Keratinocyte (primary cell): ENCODE data around the gene GRIN2D. TPM values are rescaled to one million over a fixed set of nuclear protein-coding genes. Genes with fewer than 3 reads are reported as not detected.

Experiments
- DNase-seq: peaks from one replicate; pipeline ENCODE4 v3.0.0-alpha.2; 2011; ENCODE audit warnings: low read depth, missing footprints, low spot score
- FAIRE-seq: peaks from 2 replicates; lab custom pipeline; 2011; peaks lifted over from hg19 to GRCh38; lab: Jason Lieb, UNC
- H2AFZ ChIP-seq: 2 replicates; pipeline ENCODE4 v1.6.0; 2012; ENCODE audit warnings: low read length, control low read depth, inconsistent platforms; ENCODE audit not compliant: control insufficient read depth
- H3K27ac ChIP-seq: 2 replicates; pipeline ENCODE4 v1.5.1; 2011; ENCODE audit warnings: low read length; ENCODE audit not compliant: control insufficient read depth, insufficient read depth
- H3K27me3 ChIP-seq: 3 replicates; pipeline ENCODE4 v1.6.0; 2011; ENCODE audit warnings: low read length; ENCODE audit not compliant: control insufficient read depth, insufficient read depth; ENCODE audit errors: extremely low read depth
- H3K36me3 ChIP-seq, 2 experiments: 2 replicates in 1 of 2; 3 replicates in 1 of 2; pipeline ENCODE4 v1.5.1; 2011; ENCODE audit warnings: low read length in 2 of 2, mild to moderate bottlenecking in 1 of 2; ENCODE audit not compliant: control insufficient read depth in 2 of 2, insufficient read depth in 2 of 2; ENCODE audit errors: extremely low read depth in 1 of 2
- H3K4me1 ChIP-seq: 3 replicates; pipeline ENCODE4 v1.5.1; 2011; ENCODE audit warnings: low read length; ENCODE audit not compliant: control insufficient read depth, insufficient read depth; ENCODE audit errors: extremely low read depth
- H3K4me2 ChIP-seq: 3 replicates; pipeline ENCODE4 v1.6.0; 2011; ENCODE audit warnings: low read depth, low read length; ENCODE audit not compliant: control insufficient read depth, insufficient read depth; ENCODE audit errors: extremely low read depth
- H3K4me3 ChIP-seq, 3 experiments: fragments of 200-600 bp in 1 of 3; sonication (generic) in 1 of 3; 2 replicates in 2 of 3; 3 replicates in 1 of 3; pipeline ENCODE4 v1.5.1; 2011 to 2016; ENCODE audit warnings: low read length in 3 of 3, mild to moderate bottlenecking in 3 of 3, control low read depth in 2 of 3, inconsistent platforms in 1 of 3, low read depth in 1 of 3, mixed read lengths in 1 of 3, mixed run types in 1 of 3, moderate library complexity in 1 of 3; ENCODE audit not compliant: control insufficient read depth in 2 of 3, insufficient read depth in 2 of 3; ENCODE audit errors: extremely low read depth in 1 of 3
- H3K79me2 ChIP-seq: 2 replicates; pipeline ENCODE4 v1.6.0; 2012; ENCODE audit warnings: low read length; ENCODE audit not compliant: control insufficient read depth, insufficient read depth
- H3K9ac ChIP-seq: 3 replicates; pipeline ENCODE4 v1.6.0; 2011; ENCODE audit warnings: low read length; ENCODE audit not compliant: control insufficient read depth, insufficient read depth; ENCODE audit errors: extremely low read depth
- H3K9me1 ChIP-seq: 3 replicates; pipeline ENCODE4 v1.6.0; 2011; ENCODE audit warnings: low read length; ENCODE audit not compliant: control insufficient read depth, insufficient read depth; ENCODE audit errors: extremely low read depth
- H3K9me3 ChIP-seq: 2 replicates; pipeline ENCODE4 v1.5.1; 2012; ENCODE audit warnings: low read depth, low read length; ENCODE audit not compliant: control insufficient read depth
- H4K20me1 ChIP-seq: 3 replicates; pipeline ENCODE4 v1.6.0; 2011; ENCODE audit warnings: low read length; ENCODE audit not compliant: control insufficient read depth, insufficient read depth; ENCODE audit errors: extremely low read depth
- CTCF ChIP-seq, 3 experiments: IDR thresholded peaks in 1 of 3; conservative IDR thresholded peaks in 1 of 3; optimal IDR thresholded peaks in 1 of 3; 2 replicates in 2 of 3; 3 replicates in 1 of 3; pipeline versions ENCODE3 to v1.5.1; 2011; ENCODE audit warnings: low read length in 3 of 3, mild to moderate bottlenecking in 3 of 3, moderate library complexity in 2 of 3, control low read depth in 1 of 3, inconsistent platforms in 1 of 3; ENCODE audit not compliant: insufficient read depth in 2 of 3; ENCODE audit errors: extremely low read depth in 1 of 3
- EZH2 ChIP-seq: IDR thresholded peaks from one replicate; pipeline ENCODE4 v1.6.1; 2012; ENCODE audit warnings: inconsistent platforms, mild to moderate bottlenecking, low read length, moderate library complexity
- dilution Hi-C: fragments of 300-500 bp; cut with MboI; formaldehyde crosslinking; loops from one replicate; pipeline ENCODE4 v1.7.0; 2020; ENCODE audit warnings: low sequenced_read_pairs; ENCODE audit not compliant: extremely low pct_ligation_motif_present
- polyA plus RNA-seq, 5 experiments: library from polyadenylated mRNA; depleted of rRNA in 3 of 5; stranded (reverse) in 3 of 5; stranded (forward) in 1 of 5; unstranded in 1 of 5; fragments of >200 nt; gene quantifications; 1 replicate in 1 of 5; 2 replicates in 3 of 5; 3 replicates in 1 of 5; pipeline versions ENCODE4 v1.2.1 to v1.2.3, GENCODE V29; 2011 to 2012; ENCODE audit warnings: missing spikeins in 2 of 5, low read depth in 1 of 5, low replicate concordance in 1 of 5

Gene GRIN2D
- polyA plus RNA-seq, 1 donor (not counting 4 experiments of a cell fraction or from before 2014, with no cell fraction given), result 0.04 TPM

- TF ChIP-seq CTCF (optimal IDR thresholded peaks at IDR 0.05 in 1 of 3, IDR thresholded peaks at IDR 0.05 in 1 of 3, conservative IDR thresholded peaks at IDR 0.05 in 1 of 3; ENCODE audit: extremely low read depth in 1 of 3, insufficient read depth in 2 of 3, low read length in 3 of 3) (no peak), EZH2 (no peak)
- dilution Hi-C loops, result no loop called here
- Histone ChIP-seq H3K79me2 (no peaks in the 10 kb centered on the region), H3K9me1 (no peaks in the 10 kb centered on the region), H4K20me1 (no peaks in the 10 kb centered on the region), H3K27ac (no peak overlapping the region), H3K4me2 (no peak overlapping the region), H3K27me3 (no peaks in the 10 kb centered on the region), H3K4me1 (peaks cover 8% of the 10 kb centered on the region), H2AFZ (no peak overlapping the region), H3K4me3 (no peak overlapping the region), H3K9me3 (no peaks in the 10 kb centered on the region), H3K36me3 (no peaks in the 10 kb centered on the region), H3K9ac (no peak overlapping the region)
- FAIRE-seq (no peak), DNase-seq (no peak)
These were observed 24.0 kb downstream of the GRIN2D start for GRCh38 chr19:48417421-48417820.

- Histone ChIP-seq H3K9me3 (no peaks in the 10 kb centered on the region), H3K36me3 (no peaks in the 10 kb centered on the region), H3K27ac (no peak overlapping the region), H3K9me1 (no peaks in the 10 kb centered on the region), H3K4me3 (no peak overlapping the region), H3K79me2 (no peaks in the 10 kb centered on the region), H4K20me1 (no peaks in the 10 kb centered on the region), H3K27me3 (no peaks in the 10 kb centered on the region), H3K4me2 (no peak overlapping the region), H3K9ac (no peak overlapping the region), H3K4me1 (peaks cover 8% of the 10 kb centered on the region), H2AFZ (no peak overlapping the region)
- no peak for DNase-seq
- no peak for FAIRE-seq
- dilution Hi-C loops, result no loop called here
- TF ChIP-seq CTCF (optimal IDR thresholded peaks at IDR 0.05 in 1 of 3, IDR thresholded peaks at IDR 0.05 in 1 of 3, conservative IDR thresholded peaks at IDR 0.05 in 1 of 3; ENCODE audit: extremely low read depth in 1 of 3, insufficient read depth in 2 of 3, low read length in 3 of 3), result no peak
- TF ChIP-seq EZH2, result no peak
These were observed 25.0 kb downstream of the GRIN2D start for GRCh38 chr19:48418317-48419064.
